ENCODE data around the gene KDF1. TPM values are rescaled to one million over a fixed set of nuclear protein-coding genes. Genes with fewer than 3 reads are reported as not detected.

KDF1 gene
- total RNA-seq, 2 experiments from 2014 or later, result not detected

DNA sequence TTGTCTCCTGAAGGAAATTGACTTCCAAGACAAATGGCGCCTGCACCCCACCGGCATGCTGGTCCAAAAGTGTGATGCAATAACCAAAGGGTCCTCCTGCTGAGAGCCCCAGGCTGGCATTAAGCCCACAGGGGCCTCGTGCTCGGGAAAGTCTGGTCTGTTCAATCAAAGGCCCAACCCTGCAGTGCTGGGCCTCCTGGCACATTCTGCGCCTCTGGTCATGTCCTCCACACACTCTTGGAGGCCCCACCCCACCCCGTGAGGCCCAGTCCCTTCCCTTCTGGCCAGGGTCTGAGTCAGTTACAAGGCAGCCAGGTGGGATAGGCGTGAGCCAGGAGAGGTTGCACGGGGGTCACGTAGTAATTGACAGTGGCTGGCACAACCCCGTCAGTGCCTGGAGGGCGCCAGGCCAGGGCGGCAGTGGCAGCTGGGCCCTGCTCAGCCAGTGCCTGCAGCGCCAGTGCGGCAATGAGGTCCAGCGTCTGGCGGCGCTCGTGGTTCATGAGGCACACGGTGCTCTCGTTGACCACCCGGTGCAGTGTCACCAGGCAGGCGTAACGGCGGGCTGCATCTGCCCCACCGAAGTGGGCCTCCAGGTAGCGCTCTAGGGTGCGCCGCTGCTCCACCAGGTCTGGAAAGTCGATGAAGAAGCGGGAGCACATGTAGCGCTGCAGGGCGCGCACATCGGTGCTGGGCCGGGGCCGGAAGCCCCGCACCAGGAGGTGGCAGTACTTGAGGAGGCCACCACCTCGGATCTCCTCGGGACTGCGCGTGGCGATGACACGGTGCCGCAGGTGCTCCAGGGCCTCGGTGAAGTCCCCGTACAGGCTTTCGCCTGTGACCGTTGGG is 45.6 kb upstream of the KDF1 start:
- H2AFZ ChIP-seq (ENCODE audit: low read length), result no peak overlapping the region

DNA sequence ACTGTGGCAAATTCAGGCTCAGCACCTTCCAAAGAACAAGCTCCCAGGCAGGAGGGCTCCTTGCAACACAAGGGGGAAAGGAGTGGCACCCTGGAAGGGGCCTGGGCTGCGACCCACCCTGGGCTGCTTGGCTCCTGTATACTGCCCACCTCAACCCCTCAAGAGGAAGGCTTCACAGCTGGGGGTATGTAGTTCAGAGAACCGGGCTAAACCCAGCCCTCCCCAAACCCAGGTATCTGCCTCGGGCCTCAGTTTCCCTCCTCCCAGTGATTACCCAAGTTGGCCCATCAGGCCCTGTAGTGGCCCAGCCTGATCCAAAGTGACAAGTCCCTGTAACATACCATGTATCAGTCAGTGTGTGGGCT is 44.9 kb upstream of the KDF1 start:
- H4K20me1 ChIP-seq (ENCODE audit: insufficient read depth, low read length), result no peaks in the 10 kb centered on the region
- H2AFZ ChIP-seq (ENCODE audit: low read length), result no peak overlapping the region
- H3K9me2 ChIP-seq (ENCODE audit: insufficient read depth, low read length), result no peaks in the 10 kb centered on the region
- H3K4me2 ChIP-seq (ENCODE audit: low read length), result no peak overlapping the region
- ChIA-PET CTCF (ENCODE audit: unreplicated experiment) (no interaction called here), POLR2A (no interaction called here)
- no TSS peak for BruUV-seq (replicated peaks)
- intact Hi-C loops (cut with micrococcal nuclease; ENCODE audit: unreplicated experiment), result no loop called here
- H3K4me3 ChIP-seq (ENCODE audit: low read depth, low read length, poor library complexity, severe bottlenecking), result no peak overlapping the region
- H3K4me1 ChIP-seq (ENCODE audit: insufficient read depth, low read length, poor library complexity, severe bottlenecking), result peaks cover 7% of the 10 kb centered on the region
- TF ChIP-seq EZH2phosphoT487 (IDR thresholded peaks at IDR 0.05; ENCODE audit: borderline replicate concordance, low read depth, low read length), result no peak
- TF ChIP-seq, protein P1, sequence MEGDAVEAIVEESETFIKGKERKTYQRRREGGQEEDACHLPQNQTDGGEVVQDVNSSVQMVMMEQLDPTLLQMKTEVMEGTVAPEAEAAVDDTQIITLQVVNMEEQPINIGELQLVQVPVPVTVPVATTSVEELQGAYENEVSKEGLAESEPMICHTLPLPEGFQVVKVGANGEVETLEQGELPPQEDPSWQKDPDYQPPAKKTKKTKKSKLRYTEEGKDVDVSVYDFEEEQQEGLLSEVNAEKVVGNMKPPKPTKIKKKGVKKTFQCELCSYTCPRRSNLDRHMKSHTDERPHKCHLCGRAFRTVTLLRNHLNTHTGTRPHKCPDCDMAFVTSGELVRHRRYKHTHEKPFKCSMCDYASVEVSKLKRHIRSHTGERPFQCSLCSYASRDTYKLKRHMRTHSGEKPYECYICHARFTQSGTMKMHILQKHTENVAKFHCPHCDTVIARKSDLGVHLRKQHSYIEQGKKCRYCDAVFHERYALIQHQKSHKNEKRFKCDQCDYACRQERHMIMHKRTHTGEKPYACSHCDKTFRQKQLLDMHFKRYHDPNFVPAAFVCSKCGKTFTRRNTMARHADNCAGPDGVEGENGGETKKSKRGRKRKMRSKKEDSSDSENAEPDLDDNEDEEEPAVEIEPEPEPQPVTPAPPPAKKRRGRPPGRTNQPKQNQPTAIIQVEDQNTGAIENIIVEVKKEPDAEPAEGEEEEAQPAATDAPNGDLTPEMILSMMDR (conservative IDR thresholded peaks at IDR 0.05; ENCODE audit: low read length), result no peak
- no peaks in the 10 kb centered on the region for H3K9me3 ChIP-seq (ENCODE audit: low read length)
- no peak overlapping the region for H3K27ac ChIP-seq (ENCODE audit: low read depth, low read length, poor library complexity, severe bottlenecking)
- H3K79me2 ChIP-seq (ENCODE audit: insufficient read depth, low read depth, low read length), result no peaks in the 10 kb centered on the region
- no peak for DNase-seq (ENCODE audit: low spot score)
- no peaks in the 10 kb centered on the region for H3K36me3 ChIP-seq (ENCODE audit: insufficient read depth, low read length)

More for the DNA sequence above, 45.6 kb upstream of the KDF1 start:
- intact Hi-C loops (cut with micrococcal nuclease; ENCODE audit: unreplicated experiment), result no loop called here
- Histone ChIP-seq H3K4me2 (ENCODE audit: low read length) (no peak overlapping the region), H3K79me2 (ENCODE audit: insufficient read depth, low read depth, low read length) (no peaks in the 10 kb centered on the region), H3K27ac (ENCODE audit: low read depth, low read length, poor library complexity, severe bottlenecking) (no peak overlapping the region), H4K20me1 (ENCODE audit: insufficient read depth, low read length) (no peaks in the 10 kb centered on the region), H3K36me3 (ENCODE audit: insufficient read depth, low read length) (no peaks in the 10 kb centered on the region), H3K9me3 (ENCODE audit: low read length) (no peaks in the 10 kb centered on the region), H3K4me1 (ENCODE audit: insufficient read depth, low read length, poor library complexity, severe bottlenecking) (peaks cover 7% of the 10 kb centered on the region), H3K4me3 (ENCODE audit: low read depth, low read length, poor library complexity, severe bottlenecking) (no peak overlapping the region), H3K9me2 (ENCODE audit: insufficient read depth, low read length) (no peaks in the 10 kb centered on the region)
- TF ChIP-seq, protein P1 (conservative IDR thresholded peaks at IDR 0.05; ENCODE audit: low read length), result no peak
- TF ChIP-seq EZH2phosphoT487 (IDR thresholded peaks at IDR 0.05; ENCODE audit: borderline replicate concordance, low read depth, low read length), result no peak
- ChIA-PET POLR2A (no interaction called here), CTCF (ENCODE audit: unreplicated experiment) (interaction anchor here (1.1 kb wide), 1 partner anchor 8 kb away, joined by 3 read pairs; no protein-coding TSS in a partner anchor)
- no TSS peak for BruUV-seq (replicated peaks)
- DNase-seq (ENCODE audit: low spot score), result no peak

DNA sequence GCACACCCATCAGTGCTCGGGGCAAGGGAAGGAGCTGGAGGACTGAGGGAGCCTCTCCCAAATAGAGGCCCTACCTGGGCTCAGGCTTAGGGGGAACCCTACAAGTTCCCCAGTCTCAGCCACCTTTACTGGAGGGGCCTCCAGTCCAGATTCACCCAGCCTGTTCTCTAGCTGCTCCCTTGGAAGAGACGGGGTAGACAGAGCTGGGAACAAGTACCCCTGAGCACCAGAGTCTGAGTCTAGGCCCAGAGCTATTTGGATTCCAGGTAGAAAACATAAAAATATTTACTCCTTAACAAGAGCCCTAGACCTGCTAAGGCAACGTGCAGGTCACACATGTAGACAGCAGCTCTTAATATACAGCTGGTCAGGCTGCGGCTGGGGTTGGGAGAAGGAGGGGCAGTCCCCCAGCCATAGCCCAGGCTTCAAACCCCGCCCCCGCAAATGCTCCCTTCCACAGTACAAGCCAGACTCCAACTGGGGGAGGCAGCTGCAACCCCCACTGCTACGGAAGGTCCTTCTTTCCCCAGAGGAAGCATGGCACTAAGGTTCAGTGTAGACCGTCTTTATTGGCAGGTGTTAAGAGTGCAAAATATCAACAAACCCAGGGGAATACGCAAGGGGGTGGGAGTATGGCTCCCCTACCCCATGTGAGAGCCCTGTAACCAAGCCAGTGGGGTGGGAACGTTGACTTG is 44.4 kb upstream of the KDF1 start:
- BruUV-seq (replicated peaks), result no TSS peak
- intact Hi-C loops (cut with micrococcal nuclease; ENCODE audit: unreplicated experiment), result no loop called here
- H3K27ac ChIP-seq (ENCODE audit: low read depth, low read length, poor library complexity, severe bottlenecking), result no peak overlapping the region
- no peak overlapping the region for H2AFZ ChIP-seq (ENCODE audit: low read length)
- ChIA-PET CTCF (ENCODE audit: unreplicated experiment) (no interaction called here), POLR2A (no interaction called here)
- no peak for DNase-seq (ENCODE audit: low spot score)
- no peak overlapping the region for H3K4me3 ChIP-seq (ENCODE audit: low read depth, low read length, poor library complexity, severe bottlenecking)
- H3K36me3 ChIP-seq (ENCODE audit: insufficient read depth, low read length), result no peaks in the 10 kb centered on the region
- H3K9me3 ChIP-seq (ENCODE audit: low read length), result no peaks in the 10 kb centered on the region
- H3K9me2 ChIP-seq (ENCODE audit: insufficient read depth, low read length), result no peaks in the 10 kb centered on the region
- peaks cover 7% of the 10 kb centered on the region for H3K4me1 ChIP-seq (ENCODE audit: insufficient read depth, low read length, poor library complexity, severe bottlenecking)
- TF ChIP-seq EZH2phosphoT487 (IDR thresholded peaks at IDR 0.05; ENCODE audit: borderline replicate concordance, low read depth, low read length), result no peak
- TF ChIP-seq, protein P1 (conservative IDR thresholded peaks at IDR 0.05; ENCODE audit: low read length), result no peak
- H4K20me1 ChIP-seq (ENCODE audit: insufficient read depth, low read length), result no peaks in the 10 kb centered on the region
- H3K79me2 ChIP-seq (ENCODE audit: insufficient read depth, low read depth, low read length), result no peaks in the 10 kb centered on the region
- H3K4me2 ChIP-seq (ENCODE audit: low read length), result no peak overlapping the region
